ENCODE measurements around the gene CROCC2.

CROCC2 gene

GRCh38 chr2:240959214-240959940, 53.2 kb downstream of the CROCC2 start:
- DNase-seq = no peak

GRCh38 chr2:240959941-240960308, 53.8 kb downstream of the CROCC2 start:
- DNase-seq = no peak

- no peak for DNase-seq
These were observed 54.3 kb downstream of the CROCC2 start for GRCh38 chr2:240960309-240960970.

GRCh38 chr2:240960971-240961876, 55.1 kb downstream of the CROCC2 start:
- no peak for DNase-seq

- DNase-seq = no peak
These were observed 55.8 kb downstream of the CROCC2 start for GRCh38 chr2:240961910-240962299.

GRCh38 chr2:240962300-240963064, 56.3 kb downstream of the CROCC2 start:
- DNase-seq = peak; percentile 1

GRCh38 chr2:240963065-240963867, 57.1 kb downstream of the CROCC2 start:
- DNase-seq = peak; percentile 1

- DNase-seq = peak; percentile 1
These were observed 58.0 kb downstream of the CROCC2 start for GRCh38 chr2:240963868-240964703.

GRCh38 chr2:240964704-240965295, 58.7 kb downstream of the CROCC2 start:
- peak; percentile 1 for DNase-seq

- DNase-seq = no peak
These were observed 59.3 kb downstream of the CROCC2 start for GRCh38 chr2:240965296-240965904.

GRCh38 chr2:240965905-240966456, 59.8 kb downstream of the CROCC2 start:
- DNase-seq = no peak

- DNase-seq = no peak
These were observed 60.3 kb downstream of the CROCC2 start for GRCh38 chr2:240966457-240966905.

GRCh38 chr2:240966906-240967680, 61.0 kb downstream of the CROCC2 start:
- DNase-seq = no peak

- DNase-seq = no peak
These were observed 61.8 kb downstream of the CROCC2 start for GRCh38 chr2:240967681-240968621.

- DNase-seq = no peak
These were observed 62.8 kb downstream of the CROCC2 start for GRCh38 chr2:240968731-240969624.

GRCh38 chr2:240970104-240970503, 64.0 kb downstream of the CROCC2 start:
- DNase-seq = no peak
